GM13976 (cell line): ENCODE data around the gene OTOP3.

ENCODE experiments used
- DNase-seq: peaks from one replicate; pipeline ENCODE4 v3.0.0; 2012; ENCODE audit warnings: low spot score
- CTCF ChIP-seq: IDR thresholded peaks from 2 replicates; pipeline ENCODE4 v1.5.1; 2012; ENCODE audit warnings: borderline replicate concordance, mild to moderate bottlenecking; ENCODE audit not compliant: insufficient read depth; ENCODE audit errors: extremely low read depth, missing control alignments, control extremely low read depth
- in situ Hi-C: fragments of 300-500 bp; cut with MboI; formaldehyde crosslinking; loops from one replicate; pipeline ENCODE4 v1.12.0; 2022; ENCODE audit warnings: low sequenced_read_pairs, mixed read lengths, inconsistent platforms; ENCODE audit not compliant: unreplicated experiment

The OTOP3 gene

GRCh38 chr17:74893936-74894671 is 41.6 kb upstream of the OTOP3 start:
- TF ChIP-seq CTCF = no peak

GRCh38 chr17:74898376-74898946 is 37.2 kb upstream of the OTOP3 start:
- no peak for DNase-seq
- in situ Hi-C loops = no loop called here
- TF ChIP-seq CTCF = no peak

More at GRCh38 chr17:74893936-74894671, 41.6 kb upstream of the OTOP3 start:
- DNase-seq = no peak
- in situ Hi-C loops = no loop called here

- DNase-seq = no peak
- no peak for TF ChIP-seq CTCF
- in situ Hi-C loops = no loop called here
Measured at GRCh38 chr17:74900208-74900607, 35.5 kb upstream of the OTOP3 start.

GRCh38 chr17:74901353-74902135 is 34.2 kb upstream of the OTOP3 start:
- in situ Hi-C loops = no loop called here
- no peak for TF ChIP-seq CTCF

GRCh38 chr17:74903034-74903433 is 32.7 kb upstream of the OTOP3 start:
- in situ Hi-C loops = no loop called here
- no peak for TF ChIP-seq CTCF
- DNase-seq = no peak

More at GRCh38 chr17:74901353-74902135, 34.2 kb upstream of the OTOP3 start:
- DNase-seq = no peak

- TF ChIP-seq CTCF = no peak
- in situ Hi-C loops = no loop called here
- DNase-seq = no peak
Measured at GRCh38 chr17:74903671-74904070, 32.0 kb upstream of the OTOP3 start.
